ENCODE data around the gene SYNGR3.

The SYNGR3 gene

GRCh38 chr16:1964506-1965395, 25.0 kb upstream of the SYNGR3 start, which contains the start of gene RPS2:
Gene RPS2 (minus strand): TSS chr16:1964826. CDS start chr16:1964625, 201 bp downstream.
- DNase-seq (ENCODE audit: insufficient read length, low spot score) (peak; percentile 98), FAIRE-seq (no peak)
- TF ChIP-seq POLR2A (IDR thresholded peaks at IDR 0.05; ENCODE audit: low read depth, low read length) = peak; percentile 97

DNA sequence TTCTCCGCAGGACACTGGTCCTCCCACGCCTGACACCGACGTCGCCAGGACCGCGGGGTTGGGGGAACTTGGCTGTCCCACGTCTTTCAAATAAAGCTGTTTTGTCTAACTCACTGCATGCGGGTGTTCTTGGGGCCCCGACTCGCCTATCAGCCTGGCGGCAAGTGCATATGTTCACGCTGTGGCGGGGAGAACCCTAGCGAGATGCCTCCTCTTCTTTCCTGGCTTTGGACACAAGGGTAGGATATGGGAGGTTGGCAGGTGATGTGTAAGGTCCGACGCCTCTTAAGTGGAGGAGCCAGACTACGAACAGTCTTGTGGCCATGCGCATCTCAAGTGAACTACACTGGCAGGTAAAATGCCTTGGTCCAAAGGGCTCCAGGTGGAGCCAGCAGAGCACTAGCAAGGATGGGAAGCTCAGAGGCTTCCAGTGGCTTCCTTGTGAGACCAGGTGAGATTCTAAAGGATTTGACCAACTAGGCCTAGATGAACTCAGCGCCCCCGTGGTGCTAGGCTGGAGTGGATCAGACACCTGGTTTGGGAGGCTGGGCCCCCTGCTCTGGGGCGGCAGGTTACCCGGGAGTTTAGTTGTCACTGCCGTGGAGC, 24.3 kb upstream of the SYNGR3 start:
- FAIRE-seq (no peak), DNase-seq (ENCODE audit: insufficient read length, low spot score) (no peak)
- TF ChIP-seq POLR2A (IDR thresholded peaks at IDR 0.05; ENCODE audit: low read depth, low read length) = no peak

DNA sequence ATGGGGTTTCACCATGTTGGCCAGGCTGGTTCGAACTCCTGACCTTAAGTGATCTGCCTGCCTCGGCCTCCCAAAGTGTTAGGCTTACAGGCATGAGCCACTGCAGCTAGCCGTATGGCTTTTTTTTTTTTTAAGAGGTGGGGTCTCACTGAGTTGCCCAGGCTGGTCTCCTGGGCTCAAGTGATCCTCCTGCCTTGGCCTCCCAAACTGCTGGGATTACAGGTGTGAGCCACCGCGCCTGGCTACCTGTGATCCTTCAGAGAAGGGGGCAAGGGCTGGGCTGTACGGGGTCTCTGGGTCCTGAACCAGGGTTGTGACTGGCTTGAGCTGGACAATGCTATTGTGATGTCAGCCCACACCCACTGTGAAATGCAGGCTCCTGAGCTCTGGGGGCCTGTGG, 23.3 kb upstream of the SYNGR3 start, which contains the start of gene RNF151:
Gene RNF151, plus strand, starts transcription at position 397 of the 400 bp plus-strand sequence. CDS start 26 bp downstream, outside the sequence.
- no peak for FAIRE-seq
- DNase-seq (ENCODE audit: insufficient read length, low spot score) = no peak
- no peak for TF ChIP-seq POLR2A (IDR thresholded peaks at IDR 0.05; ENCODE audit: low read depth, low read length)

DNA sequence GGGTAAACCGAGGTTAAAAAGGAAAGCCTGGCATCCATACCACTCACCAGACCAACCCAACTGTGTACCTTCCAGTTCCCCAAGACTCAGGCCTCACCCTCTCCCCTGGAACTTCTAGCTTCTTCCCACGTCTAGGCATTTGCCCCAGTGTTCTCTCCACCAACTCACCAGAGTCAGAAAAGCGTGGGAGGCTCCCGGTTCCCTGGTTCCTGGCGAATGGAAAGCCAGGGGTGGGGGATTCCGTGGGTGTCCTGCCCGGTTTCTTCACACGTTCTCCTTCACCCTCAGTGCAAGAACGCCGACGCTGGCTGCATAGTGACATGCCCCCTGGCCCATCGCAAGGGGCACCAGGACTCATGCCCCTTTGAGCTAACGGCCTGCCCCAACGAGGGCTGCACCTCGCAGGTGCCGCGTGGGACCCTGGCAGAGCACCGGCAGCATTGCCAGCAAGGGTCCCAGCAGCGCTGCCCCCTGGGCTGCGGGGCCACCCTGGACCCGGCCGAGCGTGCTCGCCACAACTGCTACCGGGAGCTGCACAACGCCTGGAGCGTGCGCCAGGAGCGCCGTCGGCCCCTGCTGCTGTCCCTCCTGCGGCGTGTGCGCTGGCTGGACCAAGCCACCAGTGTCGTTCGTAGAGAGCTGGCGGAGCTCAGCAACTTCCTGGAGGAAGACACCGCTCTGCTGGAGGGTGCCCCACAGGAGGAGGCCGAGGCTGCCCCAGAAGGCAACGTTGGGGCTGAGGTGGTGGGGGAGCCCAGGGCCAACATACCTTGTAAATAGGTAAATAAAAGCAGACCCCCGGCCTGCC, 21.4 kb upstream of the SYNGR3 start:
- no peak for DNase-seq (ENCODE audit: insufficient read length, low spot score)
- no peak for FAIRE-seq
- TF ChIP-seq POLR2A (IDR thresholded peaks at IDR 0.05; ENCODE audit: low read depth, low read length) = no peak

DNA sequence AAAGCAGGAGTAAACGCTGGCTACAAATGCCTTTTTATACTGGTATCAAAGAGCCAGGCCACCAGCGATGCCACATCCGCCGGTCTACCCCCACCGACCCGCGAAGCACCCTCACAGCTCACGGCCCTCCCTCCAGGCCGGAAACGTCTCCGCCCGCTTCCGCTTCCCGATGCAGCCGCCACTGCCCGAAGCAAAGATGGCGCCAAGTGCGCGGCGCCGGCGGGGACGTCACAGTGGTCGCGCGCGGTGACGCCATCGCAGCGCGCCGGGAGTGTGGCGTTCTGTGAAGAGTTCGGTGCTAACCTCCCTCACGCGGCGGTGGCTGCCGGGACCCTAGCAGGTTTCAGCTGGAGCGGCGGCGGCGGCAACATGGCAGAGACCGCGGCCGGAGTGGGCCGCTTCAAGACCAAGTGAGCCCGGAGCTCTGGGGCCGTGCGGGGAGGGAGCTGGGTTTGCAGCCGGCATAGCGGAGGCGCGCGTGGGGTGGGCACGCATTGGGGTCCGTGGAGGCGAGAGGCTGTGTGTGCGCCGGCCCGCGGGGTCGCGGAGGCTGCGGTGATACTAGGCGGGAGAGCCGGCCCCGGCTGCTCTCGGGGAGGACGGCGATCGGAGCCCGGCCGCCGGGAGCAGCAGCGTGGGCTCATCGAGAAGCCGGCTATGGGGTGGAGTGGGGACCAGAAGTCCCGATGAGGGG, 17.8 kb upstream of the SYNGR3 start, which contains the start of gene TBL3:
Gene TBL3, plus strand, starts transcription at position 258 of the 694 bp plus-strand sequence. Its CDS starts 112 bp downstream, at position 370.
- FAIRE-seq = peak; percentile 43
- peak; percentile 97 for DNase-seq (ENCODE audit: insufficient read length, low spot score)
- peak; percentile 68 for TF ChIP-seq POLR2A (IDR thresholded peaks at IDR 0.05; ENCODE audit: low read depth, low read length)

- FAIRE-seq (no peak), DNase-seq (ENCODE audit: insufficient read length, low spot score) (no peak)
- no peak for TF ChIP-seq POLR2A (IDR thresholded peaks at IDR 0.05; ENCODE audit: low read depth, low read length)
These were observed 17.3 kb upstream of the SYNGR3 start for GRCh38 chr16:1972490-1972877.

GRCh38 chr16:1973461-1974156, 16.2 kb upstream of the SYNGR3 start:
- DNase-seq (ENCODE audit: insufficient read length, low spot score) (no peak), FAIRE-seq (no peak)
- TF ChIP-seq POLR2A (IDR thresholded peaks at IDR 0.05; ENCODE audit: low read depth, low read length) = no peak

- DNase-seq (ENCODE audit: insufficient read length, low spot score) (no peak), FAIRE-seq (no peak)
- TF ChIP-seq POLR2A (IDR thresholded peaks at IDR 0.05; ENCODE audit: low read depth, low read length) = no peak
These were observed 15.4 kb upstream of the SYNGR3 start for GRCh38 chr16:1974157-1975070.

GRCh38 chr16:1975432-1976215, 14.1 kb upstream of the SYNGR3 start:
- no peak for FAIRE-seq
- DNase-seq (ENCODE audit: insufficient read length, low spot score) = no peak
- TF ChIP-seq POLR2A (IDR thresholded peaks at IDR 0.05; ENCODE audit: low read depth, low read length) = no peak

- no peak for TF ChIP-seq POLR2A (IDR thresholded peaks at IDR 0.05; ENCODE audit: low read depth, low read length)
- no peak for DNase-seq (ENCODE audit: insufficient read length, low spot score)
- FAIRE-seq = no peak
These were observed 13.6 kb upstream of the SYNGR3 start for GRCh38 chr16:1976216-1976520.

Data from H54 (cell line).